GM18508 (cell line): ENCODE measurements around the gene GPS1.

Experiments used
- ATAC-seq: cut with Tn5 transposase; IDR thresholded peaks from one replicate; pipeline ENCODE4 v1.9.1; 2021; ENCODE audit warnings: moderate number of reproducible peaks; ENCODE audit not compliant: insufficient read depth, unreplicated experiment

Gene GPS1

GRCh38 chr17:82013772-82014321 lies 37.9 kb upstream of the GPS1 start:
- ATAC-seq = no peak

GRCh38 chr17:82014432-82014831 lies 37.3 kb upstream of the GPS1 start:
- no peak for ATAC-seq

- no peak for ATAC-seq
Observed at GRCh38 chr17:82014971-82015310, 36.8 kb upstream of the GPS1 start.

GRCh38 chr17:82015311-82015971 lies 36.3 kb upstream of the GPS1 start:
- ATAC-seq = no peak

- no peak for ATAC-seq
Observed at GRCh38 chr17:82016061-82016874, 35.4 kb upstream of the GPS1 start.

- no peak for ATAC-seq
Observed at GRCh38 chr17:82016875-82017459, 34.7 kb upstream of the GPS1 start.

- no peak for ATAC-seq
Observed at GRCh38 chr17:82017612-82018151, 34.0 kb upstream of the GPS1 start.

GRCh38 chr17:82018152-82018988 lies 33.3 kb upstream of the GPS1 start:
- no peak for ATAC-seq

GRCh38 chr17:82018989-82019689 lies 32.6 kb upstream of the GPS1 start:
- ATAC-seq = no peak

- no peak for ATAC-seq
Observed at GRCh38 chr17:82019690-82020571, 31.8 kb upstream of the GPS1 start.

- no peak for ATAC-seq
Observed at GRCh38 chr17:82020572-82021106, 31.1 kb upstream of the GPS1 start.

- no peak for ATAC-seq
Observed at GRCh38 chr17:82021107-82021899, 30.4 kb upstream of the GPS1 start.

GRCh38 chr17:82021900-82022309 lies 29.8 kb upstream of the GPS1 start:
- no peak for ATAC-seq

GRCh38 chr17:82022310-82022980 lies 29.3 kb upstream of the GPS1 start, which contains the start of gene CENPX:
Gene CENPX, minus strand, starts transcription at chr17:82022878. Its CDS starts 17 bp downstream, at chr17:82022861.
- ATAC-seq = peak; percentile 11

GRCh38 chr17:82022981-82023446 lies 28.7 kb upstream of the GPS1 start, which contains the start of gene LRRC45:
Gene LRRC45, plus strand, starts transcription at chr17:82023305. Its CDS starts 339 bp downstream, at chr17:82023644.
- ATAC-seq = peak; percentile 53

GRCh38 chr17:82023447-82024241 lies 28.1 kb upstream of the GPS1 start:
- no peak for ATAC-seq
